Immature natural killer cell (primary cell): Measurements from ENCODE around the gene SNRNP48. TPM values are rescaled to one million over a fixed set of nuclear protein-coding genes. Genes with fewer than 3 reads are reported as not detected.

Source experiments
- DNase-seq, 3 donors: peaks; one replicate each; pipeline ENCODE4 v3.0.0; 2022; ENCODE audit warnings: mixed read lengths in 1 of 3
- H3K27ac Mint-ChIP-seq, 6 donors: one replicate each; pipeline ENCODE4 v1.8.0; 2020; ENCODE audit warnings: mixed read lengths in 6 of 6, mild to moderate bottlenecking in 5 of 6, inconsistent platforms in 4 of 6, moderate library complexity in 3 of 6
- H3K27me3 Mint-ChIP-seq, 3 donors: one replicate each; pipeline ENCODE4 v1.8.0; 2020 to 2021; ENCODE audit warnings: low read depth in 3 of 3, mild to moderate bottlenecking in 3 of 3, mixed read lengths in 3 of 3, moderate library complexity in 3 of 3, inconsistent platforms in 1 of 3
- H3K36me3 Mint-ChIP-seq, 3 donors: one replicate each; pipeline ENCODE4 v1.8.0; 2020; ENCODE audit warnings: mixed read lengths in 3 of 3, inconsistent platforms in 2 of 3, mild to moderate bottlenecking in 2 of 3
- H3K4me1 Mint-ChIP-seq, 2 donors: one replicate each; pipeline ENCODE4 v1.8.0; 2020; ENCODE audit warnings: inconsistent platforms in 2 of 2, mild to moderate bottlenecking in 2 of 2, mixed read lengths in 2 of 2, moderate library complexity in 1 of 2
- H3K4me3 Mint-ChIP-seq, 5 donors: one replicate each; pipeline ENCODE4 v1.8.0; 2020; ENCODE audit warnings: mild to moderate bottlenecking in 5 of 5, mixed read lengths in 5 of 5, inconsistent platforms in 3 of 5, moderate library complexity in 3 of 5
- H3K9me3 Mint-ChIP-seq, 6 donors: one replicate each; pipeline ENCODE4 v1.8.0; 2020; ENCODE audit warnings: mild to moderate bottlenecking in 6 of 6, mixed read lengths in 6 of 6, inconsistent platforms in 4 of 6, moderate library complexity in 3 of 6
- polyA plus RNA-seq, 3 donors: library from polyadenylated mRNA; unstranded; fragments of 300-500 nt; fragmentation: Illumina TruSeq; gene quantifications; one replicate each; pipeline ENCODE4 v1.2.3, GENCODE V29; 2021

SNRNP48 gene
- polyA plus RNA-seq, 3 donors from 2014 or later, result 4.2 to 10.0 (median 9.8) TPM

GRCh38 chr6:7649037-7649810 lies 59.2 kb downstream of the SNRNP48 start:
- Mint-ChIP-seq H3K4me3 (no peak overlapping the region), H3K36me3 (no peaks in the 10 kb centered on the region), H3K27me3 (peaks cover 0 to 5% (median 0%) of the 10 kb centered on the region in 3 donors), H3K27ac (no peak overlapping the region), H3K9me3 (no peaks in the 10 kb centered on the region), H3K4me1 (no peaks in the 10 kb centered on the region)
- DNase-seq, result no peak

GRCh38 chr6:7650878-7651277 lies 60.9 kb downstream of the SNRNP48 start:
- DNase-seq, result no peak
- H3K9me3 Mint-ChIP-seq, result no peaks in the 10 kb centered on the region
- H3K4me3 Mint-ChIP-seq, result no peak overlapping the region
- peaks cover 0 to 5% (median 1%) of the 10 kb centered on the region in 3 donors for H3K27me3 Mint-ChIP-seq
- no peak overlapping the region for H3K27ac Mint-ChIP-seq
- H3K36me3 Mint-ChIP-seq, result no peaks in the 10 kb centered on the region
- no peaks in the 10 kb centered on the region for H3K4me1 Mint-ChIP-seq

- DNase-seq, result no peak
- H3K27ac Mint-ChIP-seq, result no peak overlapping the region
- H3K9me3 Mint-ChIP-seq, result no peaks in the 10 kb centered on the region
- peaks cover 2 to 6% (median 4%) of the 10 kb centered on the region in 3 donors for H3K27me3 Mint-ChIP-seq
- H3K4me3 Mint-ChIP-seq, result no peak overlapping the region
- no peaks in the 10 kb centered on the region for H3K4me1 Mint-ChIP-seq
- H3K36me3 Mint-ChIP-seq, result no peaks in the 10 kb centered on the region
Measured at GRCh38 chr6:7652957-7653356, 63.0 kb downstream of the SNRNP48 start.

- Mint-ChIP-seq H3K9me3 (no peaks in the 10 kb centered on the region), H3K27ac (no peak overlapping the region), H3K4me1 (no peaks in the 10 kb centered on the region), H3K36me3 (no peaks in the 10 kb centered on the region), H3K27me3 (peaks cover 2 to 6% (median 6%) of the 10 kb centered on the region in 3 donors), H3K4me3 (no peak overlapping the region)
- DNase-seq, result no peak
Measured at GRCh38 chr6:7656355-7656754, 66.4 kb downstream of the SNRNP48 start.

- Mint-ChIP-seq H3K4me1 (no peaks in the 10 kb centered on the region), H3K9me3 (no peaks in the 10 kb centered on the region), H3K4me3 (no peak overlapping the region), H3K27ac (no peak overlapping the region), H3K27me3 (peaks cover 1 to 12% (median 6%) of the 10 kb centered on the region in 3 donors), H3K36me3 (no peaks in the 10 kb centered on the region)
- DNase-seq, result no peak
Measured at GRCh38 chr6:7658543-7658942, 68.5 kb downstream of the SNRNP48 start.

GRCh38 chr6:7661364-7661763 lies 71.4 kb downstream of the SNRNP48 start:
- Mint-ChIP-seq H3K27me3 (peaks cover 1 to 13% (median 6%) of the 10 kb centered on the region in 3 donors), H3K27ac (no peak overlapping the region), H3K36me3 (no peaks in the 10 kb centered on the region), H3K4me1 (no peaks in the 10 kb centered on the region), H3K9me3 (no peaks in the 10 kb centered on the region), H3K4me3 (no peak overlapping the region)
- no peak for DNase-seq

Other genes with a start within 250 kb of the SNRNP48 start
- gene CAGE1, start 200.5 kb upstream of the SNRNP48 start, polyA plus RNA-seq, result under 1 TPM in 1 of 3 donors, not detected in 2; 0.21 TPM
- gene RIOK1, start 200.4 kb upstream of the SNRNP48 start, polyA plus RNA-seq, result 10 to 100 TPM; 14.0 to 23.7 (median 15.6) TPM
- gene DSP, start 48.5 kb upstream of the SNRNP48 start, polyA plus RNA-seq, result not detected
- gene BMP6, start 135.9 kb downstream of the SNRNP48 start, polyA plus RNA-seq, result under 1 TPM in 2 of 3 donors, not detected in 1; 0.13 to 0.22 TPM